OCI-LY1 (cell line): ENCODE results near the gene SLC26A11.
"Not testable (repeated sequence)": the region's sequence is repeated elsewhere in the genome, so short reads cannot be mapped to it uniquely, and the experiment has no call there.

ENCODE experiments used
- CTCF ChIP-seq: fragments of 200-600 bp; sonication (generic), shearing (Covaris generic); IDR thresholded peaks from 2 replicates; pipeline ENCODE4 v1.5.1; 2017; ENCODE audit warnings: mild to moderate bottlenecking, antibody characterized with exemption, low read length, moderate library complexity, mixed read lengths
- EZH2 ChIP-seq: fragments of 200-600 bp; sonication (generic), shearing (Covaris generic); IDR thresholded peaks from 2 replicates; pipeline ENCODE4 v1.8.0; 2017; ENCODE audit warnings: borderline replicate concordance, mixed run types, mild to moderate bottlenecking, antibody characterized with exemption, low read length, moderate library complexity, mixed read lengths

GRCh38 chr17:80258296-80258695 lies 38.1 kb downstream of the SLC26A11 start:
- TF ChIP-seq CTCF, EZH2: not testable (repeated sequence)
